Type B pancreatic cell (in vitro differentiated cells): ENCODE results near the gene SHROOM3. TPM values are rescaled to one million over a fixed set of nuclear protein-coding genes. Genes with fewer than 3 reads are reported as not detected.

Experiments used
- DNase-seq: peaks from one replicate; pipeline ENCODE4 v3.0.0; 2021; ENCODE audit warnings: mixed read lengths; ENCODE audit not compliant: unreplicated experiment; ENCODE audit errors: extremely low spot score
- H3K27ac Mint-ChIP-seq: 2 replicates; pipeline ENCODE4 v1.8.0; 2021; ENCODE audit warnings: mild to moderate bottlenecking, mixed read lengths
- H3K27me3 Mint-ChIP-seq: 2 replicates; pipeline ENCODE4 v1.8.0; 2021; ENCODE audit warnings: mixed read lengths
- H3K36me3 Mint-ChIP-seq: 2 replicates; pipeline ENCODE4 v1.8.0; 2021; ENCODE audit warnings: mixed read lengths
- H3K4me1 Mint-ChIP-seq: one replicate; pipeline ENCODE4 v1.8.0; 2021; ENCODE audit warnings: mixed read lengths; ENCODE audit not compliant: unreplicated experiment
- H3K4me3 Mint-ChIP-seq: 2 replicates; pipeline ENCODE4 v1.8.0; 2021; ENCODE audit warnings: mild to moderate bottlenecking, mixed read lengths
- H3K9me3 Mint-ChIP-seq: 2 replicates; pipeline ENCODE4 v1.8.0; 2021; ENCODE audit warnings: mixed read lengths
- CTCF ChIP-seq: fragments of 200-600 bp; sonication (generic); conservative IDR thresholded peaks from 2 replicates; pipeline ENCODE4 v1.5.0; 2021; ENCODE audit warnings: antibody characterized with exemption, mild to moderate bottlenecking
- total RNA-seq: library from RNA; stranded (reverse); gene quantifications from 2 replicates; pipeline ENCODE4 v1.2.1, GENCODE V29; 2021; ENCODE audit warnings: low replicate concordance

Gene SHROOM3
- total RNA-seq, 1 donor from 2014 or later, result 38.6 TPM

- no peaks in the 10 kb centered on the region for H3K9me3 Mint-ChIP-seq
- peaks cover 3% of the 10 kb centered on the region for H3K36me3 Mint-ChIP-seq
- H3K27me3 Mint-ChIP-seq, result no peaks in the 10 kb centered on the region
- H3K4me1 Mint-ChIP-seq, result peaks cover 60% of the 10 kb centered on the region
- no peak for TF ChIP-seq CTCF
- peak overlapping the region; percentile 88 for H3K27ac Mint-ChIP-seq
- peak overlapping the region; percentile 94 for H3K4me3 Mint-ChIP-seq
- DNase-seq, result no peak
These were observed 255.9 kb downstream of the SHROOM3 start for GRCh38 chr4:76690906-76691275.

- H3K36me3 Mint-ChIP-seq, result peaks cover 3% of the 10 kb centered on the region
These were observed 257.0 kb downstream of the SHROOM3 start for GRCh38 chr4:76691807-76692582.

GRCh38 chr4:76692761-76693160, 257.7 kb downstream of the SHROOM3 start:
- Mint-ChIP-seq H3K27me3 (peaks cover 3% of the 10 kb centered on the region), H3K4me3 (peak overlapping the region; percentile 18), H3K27ac (peak overlapping the region; percentile 62), H3K36me3 (peaks cover 3% of the 10 kb centered on the region), H3K4me1 (peaks cover 71% of the 10 kb centered on the region), H3K9me3 (no peaks in the 10 kb centered on the region)
- no peak for TF ChIP-seq CTCF
- DNase-seq, result no peak

More at GRCh38 chr4:76691807-76692582, 257.0 kb downstream of the SHROOM3 start:
- Mint-ChIP-seq H3K4me3 (peak overlapping the region; percentile 94), H3K27me3 (no peaks in the 10 kb centered on the region), H3K4me1 (peaks cover 69% of the 10 kb centered on the region), H3K27ac (peak overlapping the region; percentile 88), H3K9me3 (no peaks in the 10 kb centered on the region)
- no peak for TF ChIP-seq CTCF
- DNase-seq, result no peak

- Mint-ChIP-seq H3K4me1 (peaks cover 66% of the 10 kb centered on the region), H3K9me3 (no peaks in the 10 kb centered on the region), H3K27ac (no peak overlapping the region), H3K27me3 (peaks cover 3% of the 10 kb centered on the region), H3K36me3 (peaks cover 3% of the 10 kb centered on the region), H3K4me3 (no peak overlapping the region)
- TF ChIP-seq CTCF, result no peak
- DNase-seq, result no peak
These were observed 259.0 kb downstream of the SHROOM3 start for GRCh38 chr4:76694056-76694455.

GRCh38 chr4:76696109-76696508, 261.1 kb downstream of the SHROOM3 start:
- Mint-ChIP-seq H3K27ac (peak overlapping the region; percentile 71), H3K4me1 (peaks cover 69% of the 10 kb centered on the region), H3K27me3 (peaks cover 3% of the 10 kb centered on the region), H3K36me3 (peaks cover 3% of the 10 kb centered on the region), H3K4me3 (peak overlapping the region; percentile 54), H3K9me3 (no peaks in the 10 kb centered on the region)
- TF ChIP-seq CTCF, result no peak
- no peak for DNase-seq
